ENCODE measurements around the gene ARHGAP11A. TPM values are rescaled to one million over a fixed set of nuclear protein-coding genes. Genes with fewer than 3 reads are reported as not detected.

Gene ARHGAP11A
- total RNA-seq, 4 donors from 2014 or later: 1.1 to 5.6 (median 2.8) TPM

GRCh38 chr15:32677238-32677750 lies 62.0 kb downstream of the ARHGAP11A start:
- TF ChIP-seq CTCF (IDR thresholded peaks at IDR 0.05; ENCODE audit: low read depth): no peak

DNA sequence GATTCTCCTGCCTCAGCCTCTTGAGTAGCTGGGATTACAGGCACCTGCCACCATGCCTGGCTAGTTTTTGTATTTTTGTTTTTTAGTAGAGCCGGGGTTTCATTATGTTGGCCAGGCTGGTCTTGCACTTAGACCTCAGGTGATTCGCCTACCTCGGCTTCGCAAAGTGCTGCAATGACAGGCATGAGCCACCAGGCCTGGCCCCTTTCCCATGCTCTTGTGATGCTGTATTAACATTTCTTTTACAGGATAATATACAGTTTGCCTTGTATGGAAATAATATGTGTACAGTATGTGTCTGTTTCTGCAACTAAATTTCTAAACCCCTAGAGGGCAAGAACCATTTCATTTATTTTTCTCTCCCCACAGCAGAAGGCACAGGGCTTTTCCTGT lies 64.0 kb downstream of the ARHGAP11A start:
- TF ChIP-seq CTCF (IDR thresholded peaks at IDR 0.05; ENCODE audit: low read depth): no peak

DNA sequence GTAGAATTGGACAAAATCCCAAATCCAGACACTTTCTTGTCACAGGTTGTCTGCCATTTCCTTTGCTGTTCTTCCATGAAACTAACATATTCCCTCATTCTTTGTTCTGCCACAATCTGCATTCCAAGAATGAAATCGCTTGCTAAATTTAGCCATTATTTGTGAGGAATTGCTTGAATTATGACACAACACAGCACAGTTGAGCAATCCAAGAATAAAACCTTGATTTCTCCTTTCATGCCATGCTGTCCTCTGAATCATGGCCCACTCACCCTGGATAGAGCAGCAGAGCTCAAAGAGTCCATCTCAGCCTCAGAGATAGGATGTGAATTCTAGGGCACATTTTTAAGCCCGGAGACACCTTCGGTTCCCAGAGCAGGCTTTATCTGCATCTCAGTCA lies 67.3 kb downstream of the ARHGAP11A start:
- TF ChIP-seq CTCF (IDR thresholded peaks at IDR 0.05; ENCODE audit: low read depth): no peak

DNA sequence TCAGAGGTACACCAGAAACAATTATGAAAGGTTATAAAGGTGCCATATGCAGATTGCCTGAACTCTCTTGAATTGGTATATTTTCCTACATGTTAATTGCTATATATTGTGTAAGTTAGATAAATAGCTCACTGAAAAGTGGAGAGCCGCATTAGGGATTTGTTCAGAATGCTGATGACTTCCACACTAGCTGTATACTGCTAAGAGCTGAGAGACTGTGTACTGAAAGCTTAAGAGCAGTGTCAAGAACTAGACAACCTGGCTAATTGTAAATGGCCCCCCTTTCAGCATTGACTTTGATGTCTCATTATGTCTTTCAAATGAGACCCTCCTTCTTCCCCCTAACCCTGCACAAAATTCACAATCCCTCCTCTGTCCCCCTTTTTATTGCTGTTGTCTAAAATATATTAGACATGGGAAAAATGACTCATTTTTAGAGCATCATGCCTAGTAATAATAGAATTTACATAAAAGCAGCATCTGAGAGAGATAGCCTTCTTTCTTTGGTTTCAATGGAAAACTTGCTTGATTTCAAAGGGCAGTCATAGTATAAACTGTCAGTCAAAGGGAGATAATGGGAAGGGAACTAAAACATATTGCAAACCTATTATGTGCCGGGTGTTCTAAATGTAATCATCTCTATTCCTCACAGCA lies 67.8 kb downstream of the ARHGAP11A start:
- no peak for TF ChIP-seq CTCF (IDR thresholded peaks at IDR 0.05; ENCODE audit: low read depth)

DNA sequence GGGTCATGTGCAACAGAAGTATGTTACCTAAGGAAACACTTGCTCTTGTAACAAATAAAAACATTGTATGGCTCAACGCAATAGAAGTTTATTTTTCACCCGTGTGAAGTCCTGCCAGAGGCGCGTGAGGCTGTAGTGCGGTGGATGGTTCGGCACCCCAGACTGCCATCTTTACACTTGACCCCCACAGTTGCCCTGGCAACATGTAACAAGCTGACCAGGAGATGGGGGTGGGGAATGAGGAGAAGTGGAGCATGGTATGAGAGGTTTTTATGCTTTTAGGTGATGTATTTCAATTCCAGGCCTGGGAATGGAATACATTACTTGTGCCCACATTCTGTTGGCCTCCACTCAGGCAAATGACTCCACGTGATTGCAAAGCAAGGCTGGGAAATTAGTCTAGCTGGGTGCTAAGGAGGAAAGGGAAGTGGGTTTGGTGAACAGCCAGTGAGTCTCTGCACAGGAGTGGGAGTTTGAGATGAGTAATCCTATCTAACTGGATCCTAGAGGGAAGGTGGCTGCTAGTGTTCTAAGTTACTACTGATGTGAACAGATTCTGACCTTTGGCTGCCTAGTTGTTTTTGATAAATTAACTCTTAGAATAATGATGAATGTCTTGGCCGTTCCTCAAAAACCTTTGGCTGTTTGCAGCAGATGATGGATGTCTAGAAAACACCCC lies 68.7 kb downstream of the ARHGAP11A start:
- TF ChIP-seq CTCF (IDR thresholded peaks at IDR 0.05; ENCODE audit: low read depth): no peak

DNA sequence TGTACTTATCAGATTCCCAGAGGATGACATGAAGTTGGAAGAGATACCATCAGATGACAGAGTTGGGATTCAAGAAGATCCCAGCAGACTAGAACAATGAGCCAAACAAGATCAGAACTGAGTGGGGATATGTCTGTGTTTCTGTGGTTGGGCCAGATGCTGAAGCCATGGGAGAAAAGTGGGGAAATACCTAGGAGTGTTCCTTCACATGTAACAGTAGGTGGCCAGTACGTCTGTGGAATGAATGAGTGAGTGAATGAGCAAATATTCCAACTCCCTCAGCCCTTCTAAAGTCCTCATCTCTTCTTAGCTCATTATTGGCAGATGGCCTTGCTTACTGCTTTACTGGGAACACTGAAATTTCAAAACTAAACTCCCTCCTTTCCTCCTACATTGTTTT lies 70.3 kb downstream of the ARHGAP11A start:
- no peak for TF ChIP-seq CTCF (IDR thresholded peaks at IDR 0.05; ENCODE audit: low read depth)

DNA sequence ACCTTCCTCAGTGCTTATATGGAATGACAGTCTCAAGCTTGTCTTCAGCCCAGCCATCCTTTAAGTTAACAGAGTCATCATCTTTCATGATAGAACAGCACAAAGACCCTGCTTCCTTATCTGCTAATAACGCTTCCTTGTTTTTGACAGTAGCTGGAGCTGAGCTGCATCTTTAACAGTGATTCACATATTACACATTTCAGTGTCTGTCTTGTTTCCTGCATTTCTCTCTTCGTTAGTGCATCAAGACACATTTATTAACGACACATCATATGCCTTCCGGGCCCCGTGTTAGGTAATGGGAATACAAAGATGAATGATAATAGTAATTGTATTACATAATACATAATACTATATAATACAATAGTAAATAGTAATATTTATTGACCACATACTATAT lies 72.3 kb downstream of the ARHGAP11A start:
- no peak for TF ChIP-seq CTCF (IDR thresholded peaks at IDR 0.05; ENCODE audit: low read depth)
